ENCODE results near the gene ZDHHC7. TPM values are rescaled to one million over a fixed set of nuclear protein-coding genes. Genes with fewer than 3 reads are reported as not detected.

ZDHHC7 gene
- total and polyA plus RNA-seq, 9 of the 15 experiments (the other 6 are each of a cell fraction or from before 2014, with no cell fraction given): 1.7 to 49.7 (median 37.4) TPM

DNA sequence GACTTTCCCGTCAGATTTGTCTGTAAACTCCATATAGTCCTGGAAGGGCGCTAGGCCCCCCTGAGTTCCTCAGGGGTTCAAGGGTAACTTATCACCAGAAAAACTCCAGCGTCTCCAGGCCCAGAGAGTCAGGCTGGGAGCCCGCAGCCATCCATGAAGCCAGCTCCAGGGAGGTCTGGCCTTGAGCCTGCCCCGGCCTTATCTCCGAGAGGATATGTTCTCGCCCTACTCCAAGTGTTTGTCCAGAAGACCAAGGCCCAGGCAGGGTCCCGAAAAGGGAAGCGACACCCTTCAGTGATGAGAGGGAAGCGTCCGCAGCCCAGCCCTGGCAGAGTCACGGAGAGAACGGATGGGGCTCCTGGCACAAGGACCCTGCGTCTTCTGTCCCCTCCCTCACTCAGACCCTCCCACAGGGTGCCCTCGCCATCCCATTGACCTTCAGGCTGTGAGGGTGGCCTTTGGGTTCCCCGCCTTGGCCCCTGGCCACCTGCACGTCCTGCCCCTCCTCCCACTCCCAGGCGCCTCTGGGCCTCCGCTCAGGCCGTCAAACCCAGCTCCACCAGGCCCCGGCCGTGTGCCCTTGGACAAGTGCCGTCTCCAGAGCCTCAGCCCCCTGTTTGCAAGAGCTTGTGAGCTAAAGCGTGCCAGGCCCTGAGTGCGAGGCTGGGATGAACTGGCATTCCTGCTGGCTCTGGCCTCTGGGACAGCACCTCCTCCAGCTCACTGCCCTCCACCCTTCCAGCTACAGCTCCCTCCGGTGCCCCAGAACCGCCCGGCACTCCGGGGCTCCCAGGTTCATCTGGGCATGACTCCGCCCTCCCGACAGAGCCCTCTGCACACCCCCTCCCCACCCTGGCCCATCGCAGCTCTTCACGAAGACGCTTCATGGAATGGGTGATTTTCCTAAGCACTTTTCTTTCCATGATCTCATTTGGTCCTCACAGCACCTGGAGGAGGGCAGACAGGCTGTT lies 83.4 kb downstream of the ZDHHC7 start (continued):
- no peak for TF ChIP-seq CUX1 (CRISPR knock-in tag; IDR thresholded peaks at IDR 0.05)
- TF ChIP-seq NR4A1 (CRISPR knock-in tag; IDR thresholded peaks at IDR 0.05): no peak
- no peak for TF ChIP-seq NR4A1 (tag; IDR thresholded peaks at IDR 0.05)
- no peak for TF ChIP-seq SRF (CRISPR knock-in tag; IDR thresholded peaks at IDR 0.05)
- no peak for TF ChIP-seq ZNF766 (CRISPR knock-in tag; conservative IDR thresholded peaks at IDR 0.05)
- TF ChIP-seq U2AF2 (optimal IDR thresholded peaks at IDR 0.05; ENCODE audit: low read depth, low read length): no peak
- TF ChIP-seq ZNF764 (CRISPR knock-in tag; IDR thresholded peaks at IDR 0.05; ENCODE audit: low read depth): no peak
- no peak for TF ChIP-seq SFPQ (IDR thresholded peaks at IDR 0.05; ENCODE audit: low read depth, low read length)
- TF ChIP-seq NELFE (IDR thresholded peaks at IDR 0.05; ENCODE audit: insufficient read depth, insufficient read length): no peak

Measured in K562 (cell line).